SJSA1 (cell line): ENCODE measurements around the gene INSYN1. TPM values are rescaled to one million over a fixed set of nuclear protein-coding genes. Genes with fewer than 3 reads are reported as not detected.
"Not testable (repeated sequence)": the region's sequence is repeated elsewhere in the genome, so short reads cannot be mapped to it uniquely, and the experiment has no call there.

Experiments used
- DNase-seq, 2 experiments: peaks; one replicate each; pipeline ENCODE4 v3.0.0-alpha.2; 2015 to 2020; ENCODE audit warnings: low spot score in 2 of 2, low read depth in 1 of 2
- H3K27ac ChIP-seq: fragments of 250-450 bp; sonication (Bioruptor Pico); 2 replicates; pipeline ENCODE4 v1.5.1; 2020; ENCODE audit warnings: mild to moderate bottlenecking, moderate library complexity
- H3K27me3 ChIP-seq: fragments of 250-450 bp; sonication (Bioruptor Pico); replicated peaks from 2 replicates; pipeline ENCODE4 v1.5.1; 2020; ENCODE audit warnings: mild to moderate bottlenecking, moderate library complexity
- H3K36me3 ChIP-seq: fragments of 250-450 bp; sonication (Bioruptor Pico); 2 replicates; pipeline ENCODE4 v1.5.1; 2020; ENCODE audit warnings: mild to moderate bottlenecking
- H3K4me1 ChIP-seq: fragments of 250-450 bp; sonication (Bioruptor Pico); replicated peaks from 2 replicates; pipeline ENCODE4 v1.6.1; 2021; ENCODE audit warnings: mild to moderate bottlenecking
- H3K4me3 ChIP-seq: fragments of 250-450 bp; sonication (Bioruptor Pico); 2 replicates; pipeline ENCODE4 v1.5.1; 2020; ENCODE audit warnings: mild to moderate bottlenecking
- H3K9me3 ChIP-seq: fragments of 250-450 bp; sonication (Bioruptor Pico); replicated peaks from 2 replicates; pipeline ENCODE4 v1.5.1; 2020; ENCODE audit warnings: mild to moderate bottlenecking
- total RNA-seq: library from RNA; depleted of rRNA; stranded (reverse); fragments of >200 nt; shearing (Covaris generic); gene quantifications from 2 replicates; pipeline ENCODE4 v1.2.3, GENCODE V29; 2014; rRNA removed

Gene INSYN1, protein sequence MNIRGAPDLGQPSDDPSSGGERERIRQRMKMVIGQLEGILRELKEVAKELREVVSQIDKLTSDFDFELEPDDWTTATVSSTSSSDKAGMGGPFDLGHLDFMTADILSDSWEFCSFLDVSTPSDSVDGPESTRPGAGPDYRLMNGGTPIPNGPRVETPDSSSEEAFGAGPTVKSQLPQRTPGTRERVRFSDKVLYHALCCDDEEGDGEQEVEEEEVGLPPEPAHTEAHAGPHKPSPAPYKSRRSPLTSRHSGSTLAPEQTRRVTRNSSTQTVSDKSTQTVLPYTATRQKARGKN
- total RNA-seq, result 0.09 TPM in 1 of 2 replicates, not detected in the other

DNA sequence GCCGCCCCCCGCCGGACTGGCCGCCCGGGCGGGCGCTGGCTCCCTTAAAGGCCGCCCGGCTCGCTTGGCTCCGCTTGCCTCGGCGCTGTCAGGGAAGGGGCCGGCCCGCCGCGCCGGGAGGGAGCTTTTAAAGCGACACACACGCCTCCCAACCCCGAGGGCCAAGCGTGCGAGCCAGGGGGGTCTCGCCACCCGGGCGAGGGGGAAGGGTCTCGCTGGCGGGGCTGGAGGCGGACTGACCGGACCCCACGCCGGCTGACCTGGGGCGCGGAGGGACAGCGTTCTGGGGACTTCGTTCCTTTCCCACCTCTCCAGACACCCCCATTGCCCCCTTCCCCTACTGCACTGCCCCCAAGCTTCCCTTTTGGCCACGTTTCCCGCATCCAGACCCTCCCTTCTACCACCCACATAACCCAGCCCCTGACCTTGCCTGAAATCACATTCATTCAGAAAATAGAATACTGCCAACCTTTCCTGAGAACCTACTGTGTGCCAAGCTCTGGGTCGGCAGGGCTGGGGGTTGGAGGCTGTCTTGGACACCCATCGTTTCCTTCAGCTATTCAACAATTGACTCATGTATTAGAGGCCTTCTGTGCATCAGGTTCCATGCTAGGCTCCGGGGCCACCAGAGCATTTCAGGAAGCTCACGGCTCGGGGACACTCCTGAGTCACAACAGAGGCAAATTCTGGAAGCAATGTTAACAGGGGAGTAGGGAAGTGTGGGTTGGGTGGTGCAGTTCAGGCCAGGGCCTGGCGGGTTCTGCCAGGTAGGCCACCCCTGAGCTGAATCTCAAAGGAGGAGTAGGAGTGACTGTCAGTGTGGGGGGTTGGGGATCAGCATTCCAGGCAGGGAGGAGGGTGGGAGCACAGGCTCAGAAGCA, at the start of gene INSYN1:
Gene INSYN1 (minus strand): TSS at position 102 of the 881 bp plus-strand sequence. CDS start 2,221 bp downstream, outside the sequence.
- DNase-seq, result no peak
- Histone ChIP-seq H3K4me3 (peak within 1 kb of the TSS; percentile 27), H3K9me3 (peaks cover 3% of the 10 kb centered on the region; the same call in 1 of the 2 replicates), H3K27me3 (peaks cover 74% of the 10 kb centered on the region), H3K36me3 (no peaks in the 10 kb centered on the region), H3K27ac (no peak within 1 kb of the TSS), H3K4me1 (peaks cover 6% of the 10 kb centered on the region)

DNA sequence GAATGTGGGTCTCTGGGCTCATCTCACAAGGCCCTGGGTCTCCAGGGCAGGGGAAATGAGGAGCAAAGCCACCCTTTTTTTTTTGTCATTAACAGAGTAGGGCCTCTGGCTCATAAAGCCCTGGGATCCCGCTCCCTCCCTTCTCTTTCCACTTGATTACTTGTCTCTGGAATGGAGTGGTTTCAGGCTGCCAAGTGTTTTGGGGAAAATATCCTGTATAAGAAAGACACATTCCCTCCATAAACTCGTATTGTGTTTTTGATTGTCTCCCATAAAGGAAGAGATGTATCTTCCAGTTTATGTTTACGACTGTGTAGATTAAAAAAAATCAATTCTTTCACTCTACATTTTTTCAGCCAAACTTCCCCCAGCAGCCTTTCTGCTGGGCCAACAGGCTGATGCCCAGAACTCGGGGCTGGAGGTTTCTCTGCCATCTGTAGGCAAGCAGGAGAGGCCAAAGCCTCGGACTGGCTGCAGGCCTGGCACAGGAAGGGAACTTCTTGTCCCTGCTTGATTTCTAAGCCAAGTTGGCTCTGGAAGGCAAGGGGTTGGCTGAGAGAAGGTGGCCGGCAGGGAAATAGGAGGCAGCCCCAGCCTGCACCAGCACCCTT, 49.4 kb upstream of the INSYN1 start:
- H3K36me3 ChIP-seq, result no peaks in the 10 kb centered on the region
- no peak for DNase-seq
- H3K27ac ChIP-seq, result no peak overlapping the region
- no peaks in the 10 kb centered on the region for H3K27me3 ChIP-seq
- no peaks in the 10 kb centered on the region for H3K9me3 ChIP-seq
- peaks cover 19% of the 10 kb centered on the region for H3K4me1 ChIP-seq
- no peak overlapping the region for H3K4me3 ChIP-seq

DNA sequence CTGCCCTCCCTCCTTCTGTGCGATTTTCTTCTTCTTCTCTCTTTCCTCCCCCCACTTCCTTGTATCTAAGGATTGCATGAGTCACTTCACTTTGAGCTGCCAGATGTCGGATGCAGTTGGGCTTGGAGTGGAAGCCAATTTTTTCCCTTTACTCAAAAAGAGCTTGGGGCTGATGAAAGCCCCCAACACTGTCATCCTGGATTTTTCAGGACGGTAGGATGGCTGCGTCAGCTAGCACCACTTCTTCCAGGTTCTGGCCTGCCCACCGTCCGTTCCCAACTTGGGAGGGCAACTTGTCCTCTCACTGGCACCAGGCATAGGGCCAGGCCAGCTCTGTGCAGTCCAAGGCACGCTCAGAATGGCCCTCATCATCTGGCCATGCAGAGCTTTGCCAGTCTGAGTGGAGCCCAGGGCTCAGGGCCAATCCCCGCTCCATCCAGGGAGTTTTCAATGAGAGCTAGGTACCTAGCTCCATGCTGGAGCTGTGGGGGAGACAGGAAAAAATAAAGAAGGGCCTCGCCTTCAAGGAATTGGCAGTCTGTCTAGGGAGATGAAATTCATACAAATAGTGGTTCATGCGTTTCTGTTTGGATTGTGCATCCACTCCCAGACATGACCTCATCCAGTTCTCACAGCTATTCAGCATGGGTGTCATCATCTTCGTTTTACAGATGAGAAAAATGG, 47.7 kb upstream of the INSYN1 start:
- H3K27ac ChIP-seq, result no peak overlapping the region
- H3K9me3 ChIP-seq, result no peaks in the 10 kb centered on the region
- DNase-seq, result peak in 1 of 2 experiments; percentile 54
- H3K27me3 ChIP-seq, result no peaks in the 10 kb centered on the region
- H3K36me3 ChIP-seq, result no peaks in the 10 kb centered on the region
- no peak overlapping the region for H3K4me3 ChIP-seq
- H3K4me1 ChIP-seq, result peaks cover 19% of the 10 kb centered on the region

DNA sequence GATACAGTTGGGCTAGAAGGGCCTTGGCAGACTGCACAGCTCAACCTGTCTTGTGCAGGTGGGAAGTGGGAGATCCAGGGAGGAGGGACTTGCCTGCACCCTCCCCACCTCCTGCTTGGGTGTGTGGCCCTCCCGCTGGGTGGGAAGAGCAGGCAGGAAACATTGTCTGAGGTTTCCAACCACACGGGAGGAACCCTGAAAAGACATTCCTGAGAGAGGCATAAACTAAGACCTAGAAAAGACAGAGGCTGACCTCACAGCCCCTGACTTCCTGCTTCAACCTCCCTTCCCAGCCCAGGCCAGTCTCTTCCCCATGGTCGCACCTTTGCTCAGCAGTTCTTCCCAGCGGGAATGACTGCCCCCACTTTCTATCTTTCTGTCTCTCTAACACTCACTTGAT, 46.3 kb upstream of the INSYN1 start:
- H3K4me3 ChIP-seq, result no peak overlapping the region
- peaks cover 19% of the 10 kb centered on the region for H3K4me1 ChIP-seq
- no peaks in the 10 kb centered on the region for H3K9me3 ChIP-seq
- H3K36me3 ChIP-seq, result no peaks in the 10 kb centered on the region
- no peak overlapping the region for H3K27ac ChIP-seq
- 0 out of 2 replicates have a peak, but pooled peaks cover 6% of the 10 kb centered on the region for H3K27me3 ChIP-seq
- no peak for DNase-seq

DNA sequence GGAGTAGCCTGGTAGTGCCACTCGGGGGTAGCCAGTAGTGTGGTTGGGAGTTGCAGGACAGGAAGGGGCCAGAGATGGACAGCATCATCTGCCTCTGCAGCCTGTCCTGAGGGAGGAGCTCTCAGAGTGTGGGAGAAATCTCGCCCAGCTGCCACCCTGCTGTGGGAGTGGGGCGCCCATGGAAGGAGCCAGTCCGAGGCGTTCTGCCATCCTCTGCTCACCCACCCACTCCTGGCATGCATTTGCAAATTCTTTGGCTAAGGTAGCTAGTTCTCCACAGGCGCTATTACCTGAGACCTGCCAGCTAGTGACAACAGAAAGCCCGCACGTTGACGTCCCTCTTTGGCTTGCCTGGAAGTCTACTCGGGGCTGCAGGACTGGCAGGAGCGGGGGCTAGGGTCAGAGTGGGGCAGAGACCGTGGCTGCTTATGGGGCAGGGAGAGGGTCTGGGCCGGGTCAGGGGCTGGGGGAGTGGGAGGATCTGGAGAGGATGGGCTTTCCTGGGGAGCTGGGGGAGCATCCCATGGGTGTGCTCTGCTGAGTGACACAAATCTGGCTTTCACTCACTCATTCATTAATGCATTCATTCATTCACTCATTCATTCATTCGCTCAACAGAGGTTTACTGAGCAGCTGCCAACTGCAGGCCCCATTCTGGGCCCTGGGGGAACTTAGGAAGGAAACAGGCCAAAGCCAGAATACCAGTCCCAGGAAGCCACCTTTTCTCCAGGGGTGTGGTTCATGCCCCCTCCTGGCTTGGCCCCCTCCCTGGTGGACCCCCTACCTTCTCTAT, 44.4 kb upstream of the INSYN1 start:
- H3K4me3 ChIP-seq, result no peak overlapping the region
- H3K9me3 ChIP-seq, result no peaks in the 10 kb centered on the region
- H3K36me3 ChIP-seq, result no peaks in the 10 kb centered on the region
- H3K27ac ChIP-seq, result no peak overlapping the region
- H3K27me3 ChIP-seq, result 0 out of 2 replicates have a peak, but pooled peaks cover 6% of the 10 kb centered on the region
- peaks cover 19% of the 10 kb centered on the region for H3K4me1 ChIP-seq
- DNase-seq, result no peak

DNA sequence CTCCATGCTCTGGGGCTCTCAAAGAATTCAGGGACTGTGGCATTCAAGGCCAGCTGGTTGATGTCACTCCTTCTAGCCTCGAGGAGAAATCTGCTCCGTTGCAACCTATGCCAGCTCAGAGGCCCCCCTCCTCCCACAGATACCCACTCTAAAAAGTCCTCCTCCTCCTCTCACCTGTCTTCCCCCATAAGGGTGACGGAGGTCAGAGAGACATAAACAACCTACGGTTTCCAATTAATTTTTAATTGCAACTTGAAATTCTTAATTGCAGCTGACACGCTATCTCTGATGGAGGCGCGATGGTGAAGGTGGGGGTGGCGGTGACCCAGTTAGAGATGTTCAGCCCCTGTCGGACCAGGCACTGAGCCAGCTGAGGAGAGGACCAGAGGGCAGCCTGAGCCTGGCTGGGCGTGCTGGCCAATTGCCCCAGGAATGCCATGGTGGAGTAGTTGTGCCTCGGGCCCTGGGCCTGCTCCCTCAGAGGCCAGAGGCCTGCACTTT, 43.2 kb upstream of the INSYN1 start:
- Histone ChIP-seq H3K9me3 (no peaks in the 10 kb centered on the region), H3K4me1 (peaks cover 19% of the 10 kb centered on the region), H3K27ac (no peak overlapping the region), H3K4me3 (no peak overlapping the region), H3K27me3 (0 out of 2 replicates have a peak, but pooled peaks cover 6% of the 10 kb centered on the region), H3K36me3 (no peaks in the 10 kb centered on the region)
- no peak for DNase-seq

DNA sequence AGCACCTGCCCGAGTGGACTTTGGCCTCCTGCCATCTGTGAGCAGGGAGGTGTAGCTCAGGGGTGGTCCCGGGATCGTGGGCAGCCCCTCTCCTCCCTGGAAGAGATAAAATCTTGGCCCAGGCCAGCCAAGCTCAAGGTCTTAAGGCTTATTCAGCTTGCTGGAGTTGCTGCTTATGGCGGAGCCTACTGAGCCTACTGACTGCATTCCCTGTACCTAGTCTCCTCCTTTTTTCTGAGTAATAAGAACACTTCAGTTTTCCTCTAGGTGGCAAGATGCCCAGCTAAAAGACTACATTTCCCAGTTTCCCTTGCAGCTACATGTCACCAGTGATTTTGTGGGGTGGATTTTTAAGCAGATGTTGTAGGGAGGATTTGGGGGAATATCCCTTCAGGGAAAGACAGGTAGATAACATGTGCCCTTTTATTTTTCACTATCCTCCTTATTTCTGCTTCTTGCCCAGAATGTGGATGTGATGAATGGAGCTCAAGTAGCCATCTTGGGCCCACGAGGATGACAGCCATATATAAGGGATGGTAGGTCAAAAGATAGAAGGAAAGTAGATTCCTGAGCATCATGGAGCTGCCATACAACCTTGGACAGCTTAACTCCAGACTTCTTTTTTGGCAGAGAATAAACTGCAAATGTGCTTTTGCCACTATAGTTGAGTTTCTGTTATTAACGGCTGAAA, 41.4 kb upstream of the INSYN1 start:
- H3K27ac ChIP-seq, result no peak overlapping the region
- no peaks in the 10 kb centered on the region for H3K9me3 ChIP-seq
- H3K4me3 ChIP-seq, result no peak overlapping the region
- peaks cover 4% of the 10 kb centered on the region for H3K4me1 ChIP-seq
- no peaks in the 10 kb centered on the region for H3K36me3 ChIP-seq
- no peak for DNase-seq
- 0 out of 2 replicates have a peak, but pooled peaks cover 6% of the 10 kb centered on the region for H3K27me3 ChIP-seq

DNA sequence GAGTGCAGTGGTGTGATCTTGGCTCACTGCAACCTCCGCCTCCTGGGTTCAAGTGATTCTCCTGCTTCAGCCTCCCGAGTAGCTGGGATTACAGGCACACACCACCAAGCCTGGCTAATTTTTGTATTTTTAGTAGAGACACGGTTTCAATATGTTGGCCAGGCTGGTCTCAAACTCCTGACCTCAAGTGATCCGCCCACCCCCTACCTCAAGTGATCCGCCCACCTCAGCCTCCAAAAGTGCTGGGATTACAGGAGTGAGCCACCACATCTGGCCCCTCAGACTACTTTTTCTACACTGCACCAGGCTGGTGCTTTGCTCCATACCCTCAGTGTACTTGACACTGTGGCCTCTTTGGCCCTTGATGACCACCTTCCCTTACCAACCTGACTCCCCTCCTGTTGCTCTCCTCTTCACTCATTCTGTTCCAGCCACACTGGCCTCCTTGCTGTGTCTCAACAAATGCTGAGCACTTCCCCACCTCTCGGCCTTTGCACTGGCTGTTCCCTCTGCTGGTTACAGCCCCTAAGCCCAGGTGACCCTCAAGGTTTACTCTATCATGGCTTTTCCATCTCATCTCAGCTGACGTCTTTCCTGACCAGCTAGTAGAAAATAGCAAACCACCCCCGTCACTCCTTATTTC, 39.9 kb upstream of the INSYN1 start:
- H3K27me3 ChIP-seq, H3K27ac ChIP-seq, H3K9me3 ChIP-seq, H3K4me3 ChIP-seq, DNase-seq, H3K36me3 ChIP-seq, H3K4me1 ChIP-seq: not testable (repeated sequence)

DNA sequence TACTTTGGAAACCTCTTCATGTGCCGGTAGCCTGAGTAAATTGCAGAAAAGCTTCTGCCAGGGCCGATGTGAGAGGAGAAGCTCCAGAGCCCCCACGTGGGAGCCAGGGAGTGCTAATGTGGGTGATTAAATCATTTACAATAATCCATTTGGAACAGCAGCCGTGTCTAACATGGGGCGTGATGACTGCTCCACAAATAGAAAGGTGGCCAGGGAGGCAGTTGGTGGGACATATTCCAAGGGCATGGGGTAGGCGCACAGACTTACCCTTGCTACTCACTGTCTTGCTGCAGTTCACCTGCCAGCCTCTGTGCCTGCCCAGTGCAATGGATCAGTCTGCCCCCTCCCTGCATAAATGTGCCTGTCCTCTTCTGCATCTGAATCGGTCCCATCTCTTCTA, 39.3 kb upstream of the INSYN1 start:
- Histone ChIP-seq H3K4me3 (no peak overlapping the region), H3K4me1 (no peaks in the 10 kb centered on the region), H3K9me3 (no peaks in the 10 kb centered on the region), H3K27ac (no peak overlapping the region), H3K36me3 (no peaks in the 10 kb centered on the region), H3K27me3 (0 out of 2 replicates have a peak, but pooled peaks cover 6% of the 10 kb centered on the region)
- DNase-seq, result no peak

DNA sequence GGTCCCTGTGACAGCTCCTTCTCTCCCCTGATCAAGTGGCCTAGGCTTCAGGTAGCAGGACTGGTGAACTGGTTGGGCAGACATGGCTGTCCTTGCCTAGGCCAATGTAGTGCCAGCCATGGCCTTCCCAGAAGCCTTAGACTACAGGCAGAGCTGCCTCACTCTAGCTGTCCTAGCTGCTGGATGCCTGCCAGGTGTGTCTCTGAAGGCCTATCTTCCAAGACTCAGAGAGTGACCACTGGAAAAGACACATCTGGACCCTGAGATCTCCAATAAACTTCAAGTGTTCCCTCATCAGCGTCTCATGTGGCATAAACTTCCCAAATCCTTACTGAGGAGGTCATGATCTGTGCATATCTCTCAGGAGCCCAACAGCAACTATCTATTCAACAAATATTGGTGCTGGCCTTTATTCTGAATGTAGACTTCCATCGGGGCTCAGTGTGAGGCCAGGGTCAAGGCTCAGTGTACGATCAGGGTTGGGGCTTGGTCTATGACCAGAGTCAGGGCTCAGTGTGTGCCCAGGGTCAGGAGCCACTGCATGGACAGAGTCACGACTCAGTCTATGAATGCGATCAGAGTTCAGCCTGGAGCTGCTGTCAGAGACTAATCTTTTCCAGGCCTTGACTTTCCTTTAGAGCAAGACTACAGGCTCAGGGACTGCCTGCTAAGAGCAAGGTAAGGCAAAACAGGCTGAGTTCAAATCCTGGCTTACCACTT, 36.5 kb upstream of the INSYN1 start:
- no peaks in the 10 kb centered on the region for H3K36me3 ChIP-seq
- no peak overlapping the region for H3K4me3 ChIP-seq
- H3K4me1 ChIP-seq, result no peaks in the 10 kb centered on the region
- DNase-seq, result no peak
- 0 out of 2 replicates have a peak, but pooled peaks cover 2% of the 10 kb centered on the region for H3K27me3 ChIP-seq
- no peak overlapping the region for H3K27ac ChIP-seq
- no peaks in the 10 kb centered on the region for H3K9me3 ChIP-seq

DNA sequence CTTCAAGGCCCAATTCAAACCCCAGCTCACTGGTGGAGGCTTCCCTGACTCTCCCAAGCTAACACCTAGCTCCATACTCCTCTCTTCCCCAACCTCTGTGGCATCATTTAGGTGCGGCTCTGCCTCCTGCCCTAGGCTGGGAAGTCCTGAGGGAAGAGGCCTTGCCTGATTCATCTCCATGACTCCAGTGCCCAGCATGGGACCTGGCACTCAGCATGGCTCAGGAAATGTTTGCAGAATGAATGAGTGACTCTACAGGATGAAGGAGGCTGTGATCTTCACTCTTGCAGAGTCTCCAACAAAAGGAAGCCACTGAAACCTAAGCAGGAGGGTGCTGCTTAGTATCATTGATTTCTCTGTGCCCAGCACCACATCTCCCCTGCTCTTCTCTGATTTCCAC, 34.5 kb upstream of the INSYN1 start:
- Histone ChIP-seq H3K27me3 (no peaks in the 10 kb centered on the region), H3K4me3 (no peak overlapping the region)

More for the DNA sequence above, 34.5 kb upstream of the INSYN1 start:
- Histone ChIP-seq H3K4me1 (no peaks in the 10 kb centered on the region), H3K36me3 (no peaks in the 10 kb centered on the region), H3K9me3 (no peaks in the 10 kb centered on the region), H3K27ac (no peak overlapping the region)
- DNase-seq, result no peak
